ENCODE measurements around the gene MAPKAP1.
"Not testable (repeated sequence)": the region's sequence is repeated elsewhere in the genome, so short reads cannot be mapped to it uniquely, and the experiment has no call there.

Gene MAPKAP1

DNA sequence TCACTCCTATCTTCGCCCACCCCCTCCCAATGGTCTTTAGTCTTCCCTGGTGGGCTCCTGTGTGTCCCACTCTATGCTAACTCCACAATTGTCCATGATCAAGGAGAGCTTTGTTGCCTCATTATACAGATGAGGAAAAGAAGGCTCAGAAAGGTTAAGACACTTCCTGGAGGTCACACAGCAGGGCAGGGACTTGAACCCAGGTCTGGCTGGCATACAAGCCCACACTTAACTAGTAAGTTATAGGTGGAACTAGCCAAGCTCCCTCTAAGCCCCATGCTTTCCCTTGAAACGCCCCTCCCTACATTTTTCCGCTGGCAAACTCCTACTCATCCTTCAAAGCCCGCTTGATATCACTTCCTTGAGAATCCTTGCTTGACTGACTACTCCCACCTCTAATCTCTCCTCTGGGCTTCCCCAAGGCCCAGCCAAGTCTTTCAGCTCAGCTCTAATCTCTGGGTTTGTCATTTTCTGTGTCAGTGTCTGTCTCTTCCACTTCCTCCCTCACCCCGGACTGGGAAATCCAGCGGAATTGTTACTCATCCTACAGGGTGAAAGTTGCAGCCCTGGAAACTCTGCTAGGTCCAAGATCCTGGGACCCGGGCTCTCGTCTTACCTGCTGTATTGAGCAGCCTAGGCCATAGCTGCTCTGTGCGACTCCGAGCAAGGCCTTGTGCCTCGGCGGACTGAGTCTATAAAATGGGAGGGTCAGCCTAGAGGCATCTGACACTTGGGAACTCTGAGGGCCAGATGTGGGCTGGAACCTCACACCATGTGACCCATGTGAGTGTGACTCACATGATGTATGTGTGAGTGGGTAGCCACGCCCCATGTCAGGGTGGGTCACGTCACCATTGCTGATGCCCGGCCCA lies 300.8 kb downstream of the MAPKAP1 start:
- peak; percentile 60 for DNase-seq

DNA sequence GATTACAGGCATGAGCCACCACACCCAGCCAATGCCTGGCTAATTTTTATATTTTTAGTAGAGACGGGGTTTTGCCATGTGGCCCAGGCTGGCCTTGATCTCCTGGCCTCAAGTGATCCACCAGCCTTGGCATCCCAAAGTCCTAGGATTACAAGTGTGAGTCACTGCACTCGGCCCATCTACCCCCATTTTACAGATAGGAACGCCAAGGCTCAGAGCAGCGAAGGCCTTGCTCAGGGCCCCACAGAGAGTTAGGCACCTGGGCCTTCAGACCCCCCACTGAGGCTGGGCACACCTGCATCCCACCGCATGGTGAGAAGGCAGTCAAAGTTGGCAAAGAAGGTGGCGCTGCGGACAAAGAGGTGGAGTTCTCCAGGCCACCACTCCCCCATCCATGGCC lies 302.3 kb downstream of the MAPKAP1 start:
- no peak for DNase-seq

GRCh38 chr9:125400725-125401716 lies 306.0 kb downstream of the MAPKAP1 start:
- no peak for DNase-seq

GRCh38 chr9:125400232-125400631 lies 306.8 kb downstream of the MAPKAP1 start:
- DNase-seq, result not testable (repeated sequence)

DNA sequence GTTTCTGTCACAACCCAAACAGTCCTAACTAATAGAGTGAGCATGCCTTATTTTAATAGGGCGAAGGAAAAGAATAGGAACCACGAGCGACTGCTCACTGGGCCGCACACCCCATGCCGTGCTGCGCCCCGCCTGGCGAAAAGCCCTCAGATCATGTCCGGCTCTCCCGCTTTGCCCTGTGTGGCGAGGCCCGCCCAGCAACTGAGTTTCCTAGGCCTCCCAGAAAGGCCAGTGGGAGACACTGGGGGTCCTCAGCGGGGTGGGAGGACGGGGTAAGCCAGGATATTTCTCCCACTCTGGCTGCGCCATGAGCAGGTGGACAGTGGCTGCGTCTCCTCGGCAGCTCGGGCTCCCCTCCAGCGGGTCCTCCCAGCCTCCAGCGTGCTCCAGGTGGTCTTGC lies 307.3 kb downstream of the MAPKAP1 start:
- DNase-seq, result no peak

- DNase-seq, result no peak
Measured at GRCh38 chr9:125399165-125399564, 307.8 kb downstream of the MAPKAP1 start.

DNA sequence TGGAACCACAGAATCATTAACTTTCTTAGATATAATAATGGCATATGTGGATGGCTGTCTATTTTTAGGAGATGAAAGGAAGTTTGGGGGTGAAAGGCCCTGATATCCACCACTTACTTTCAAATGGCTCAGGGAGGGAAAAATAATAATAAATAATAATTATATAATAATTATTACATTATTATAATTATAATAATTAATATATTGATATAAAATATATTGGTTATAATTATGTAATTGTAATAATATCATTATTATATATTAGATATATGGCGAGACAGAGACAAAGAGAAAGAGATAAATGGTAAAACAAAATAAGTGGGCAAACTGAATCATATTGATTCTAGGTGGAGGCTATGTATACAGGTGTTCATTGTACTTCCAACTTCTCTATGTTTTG lies 308.8 kb downstream of the MAPKAP1 start:
- no peak for DNase-seq

- DNase-seq, result no peak
Measured at GRCh38 chr9:125397736-125398135, 309.3 kb downstream of the MAPKAP1 start.

- DNase-seq, result no peak
Measured at GRCh38 chr9:125396799-125397198, 310.2 kb downstream of the MAPKAP1 start.

DNA sequence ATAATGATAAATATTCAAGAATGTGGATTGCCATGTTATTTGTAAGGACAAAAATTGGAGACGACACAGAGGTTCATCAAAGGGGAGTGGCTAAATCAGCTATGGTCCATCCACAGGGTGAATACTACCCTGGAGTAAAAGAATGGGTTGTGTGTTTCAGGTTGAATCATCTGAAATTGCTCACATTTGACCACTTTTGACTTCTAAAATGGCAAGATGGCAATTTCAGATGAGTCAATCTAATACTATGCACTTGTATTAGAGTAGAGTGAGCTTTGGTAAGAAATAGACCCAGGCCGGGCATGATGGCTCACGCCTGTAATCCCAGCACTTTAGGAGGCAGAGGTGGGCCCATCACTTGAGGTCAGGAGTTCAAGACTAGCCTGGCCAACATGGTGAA lies 313.6 kb downstream of the MAPKAP1 start:
- DNase-seq, result no peak

GRCh38 chr9:125391704-125392103 lies 315.3 kb downstream of the MAPKAP1 start:
- DNase-seq, result no peak

- no peak for DNase-seq
Measured at GRCh38 chr9:125388978-125389377, 318.0 kb downstream of the MAPKAP1 start.

DNA sequence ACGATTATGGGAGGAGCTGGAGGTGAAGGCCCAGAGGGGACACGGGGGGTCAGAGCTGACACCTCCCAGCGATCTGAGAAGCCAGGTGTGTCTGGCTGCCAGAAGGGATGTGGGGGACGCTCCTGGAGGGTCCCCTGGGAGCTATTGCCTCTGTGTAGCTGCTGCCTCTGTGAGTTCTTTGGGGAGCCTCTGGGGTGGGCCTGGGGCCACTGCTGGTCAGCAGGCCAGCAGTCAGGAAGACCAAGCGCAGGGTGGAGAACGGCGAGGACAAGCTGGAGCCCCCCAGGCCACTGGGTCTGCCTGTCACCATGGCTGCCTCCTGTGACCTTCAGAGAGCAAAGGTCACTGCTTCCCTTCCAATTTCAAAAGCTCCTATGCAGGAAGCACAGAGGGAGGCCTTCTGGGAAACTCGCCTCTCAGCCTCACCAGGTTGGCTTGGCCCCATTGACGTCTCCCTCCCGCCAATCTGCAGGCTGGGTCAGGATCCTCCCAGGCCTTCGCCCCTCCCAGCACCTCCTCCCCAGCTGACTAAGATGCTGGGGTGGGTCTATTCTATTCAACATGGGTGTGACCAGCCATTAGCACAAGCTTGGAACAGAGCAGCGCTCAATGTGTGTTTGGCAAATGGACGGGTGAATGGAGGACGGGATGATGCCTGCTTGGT lies 319.0 kb downstream of the MAPKAP1 start:
- DNase-seq, result no peak

Data from suppressor macrophage treated with lipopolysaccharide for 4 hours (primary cell).